HCT116 (cell line): Measurements from ENCODE around the gene PHACTR4. TPM values are rescaled to one million over a fixed set of nuclear protein-coding genes. Genes with fewer than 3 reads are reported as not detected.

Source experiments
- ATAC-seq: fragments of 200-7000 bp; cut with Tn5 transposase; 2 replicates; pipeline ENCODE4 v1.9.1; 2020; ENCODE audit warnings: mild to moderate bottlenecking, moderate library complexity
- BruUV-seq: library from RNA; stranded (reverse); fragments of 400-500 nt; replicated peaks from 2 replicates; lab custom pipeline; 2021; lab: Mats Ljungman, UMichigan
- CTCF ChIA-PET: fragments of 300-600 bp; sonication (Branson Sonifier 250); formaldehyde crosslinking; loops from one replicate; lab custom pipeline; 2021; ENCODE audit warnings: antibody characterized with exemption; lab: Charles Lee
- POLR2A ChIA-PET: fragments of 300-600, 350-600 bp; sonication (Branson Sonifier 250); formaldehyde crosslinking; loops from one replicate; lab custom pipeline; 2021; ENCODE audit warnings: antibody characterized with exemption; lab: Charles Lee
- RAD21 ChIA-PET, 2 experiments: fragments of 300-600 bp; sonication (Branson Sonifier 250); formaldehyde crosslinking; loops; one replicate each; lab custom pipeline; 2023; ENCODE audit warnings: low total read pairs in 2 of 2; ENCODE audit not compliant: uncharacterized antibody in 2 of 2, unreplicated experiment in 2 of 2, low non-redundant PET in 1 of 2; lab: Charles Lee
- DNase-seq: peaks from one replicate; pipeline ENCODE4 v3.0.0-alpha.2; 2010; ENCODE audit warnings: low read depth, low spot score
- H2AFZ ChIP-seq: fragments of 200-600 bp; shearing (Covaris generic), sonication (generic); 2 replicates; pipeline ENCODE4 v1.6.1; 2017; ENCODE audit warnings: low read depth, mixed run types, mixed read lengths, antibody characterized with exemption, low read length; ENCODE audit not compliant: poor library complexity, severe bottlenecking
- H3K27ac ChIP-seq: 2 replicates; pipeline ENCODE4 v1.5.1; 2012; ENCODE audit warnings: low read depth, low read length
- H3K27me3 ChIP-seq: fragments of 200-600 bp; sonication (generic); 2 replicates; pipeline ENCODE4 v1.6.1; 2016; ENCODE audit warnings: mixed run types, low read length, mixed read lengths; ENCODE audit not compliant: insufficient read depth
- H3K36me3 ChIP-seq, 2 experiments: fragments of 200-500 bp in 1 of 2; fragments of 200-600 bp in 1 of 2; sonication (Bioruptor generic) in 1 of 2; sonication (generic) in 1 of 2; 2 replicates each; pipeline versions ENCODE4 v1.5.1 to v1.6.1; 2014 to 2016; ENCODE audit warnings: low read length in 2 of 2, inconsistent platforms in 1 of 2, mixed read lengths in 1 of 2, mixed run types in 1 of 2; ENCODE audit not compliant: insufficient read depth in 2 of 2, control insufficient read depth in 1 of 2
- H3K4me1 ChIP-seq, 2 experiments: fragments of 200-600 bp in 1 of 2; sonication (generic) in 1 of 2; 2 replicates each; pipeline versions ENCODE4 v1.5.1 to v1.6.1; 2012 to 2017; ENCODE audit warnings: low read length in 2 of 2, inconsistent platforms in 1 of 2, mild to moderate bottlenecking in 1 of 2, mixed read lengths in 1 of 2, mixed run types in 1 of 2, moderate library complexity in 1 of 2; ENCODE audit not compliant: insufficient read depth in 2 of 2, control insufficient read depth in 1 of 2
- H3K4me2 ChIP-seq: fragments of 200-600 bp; sonication (generic); 2 replicates; pipeline ENCODE4 v1.6.1; 2017; ENCODE audit warnings: mixed run types, low read length, mixed read lengths
- H3K4me3 ChIP-seq, 2 experiments: fragments of 200-600 bp in 1 of 2; sonication (generic) in 1 of 2; replicated peaks in 1 of 2; 2 replicates each; pipeline ENCODE4 v1.5.1; 2011 to 2016; ENCODE audit warnings: low read length in 2 of 2, control low read depth in 1 of 2, low read depth in 1 of 2, mild to moderate bottlenecking in 1 of 2, mixed read lengths in 1 of 2, mixed run types in 1 of 2
- H3K79me2 ChIP-seq: fragments of 200-600 bp; sonication (generic); 2 replicates; pipeline ENCODE4 v1.6.1; 2017; ENCODE audit warnings: mild to moderate bottlenecking, mixed run types, low read length, moderate library complexity, mixed read lengths; ENCODE audit not compliant: insufficient read depth
- H3K9ac ChIP-seq: fragments of 200-600 bp; sonication (generic); 2 replicates; pipeline ENCODE4 v1.6.1; 2016; ENCODE audit warnings: low read length, mixed read lengths
- H3K9me2 ChIP-seq: fragments of 200-600 bp; sonication (generic), shearing (Covaris generic); 2 replicates; pipeline ENCODE4 v1.6.1; 2017; ENCODE audit warnings: mixed run types, mild to moderate bottlenecking, moderate library complexity; ENCODE audit not compliant: insufficient read depth
- H3K9me3 ChIP-seq, 2 experiments: fragments of 200-500 bp in 1 of 2; fragments of 200-600 bp in 1 of 2; sonication (Bioruptor generic) in 1 of 2; sonication (generic) in 1 of 2; 2 replicates each; pipeline ENCODE4 v1.6.1; 2014 to 2017; ENCODE audit warnings: low read length in 2 of 2, mixed read lengths in 2 of 2, inconsistent platforms in 1 of 2, low read depth in 1 of 2, mild to moderate bottlenecking in 1 of 2, mixed run types in 1 of 2, moderate library complexity in 1 of 2; ENCODE audit not compliant: control insufficient read depth in 1 of 2, insufficient read depth in 1 of 2
- H4K20me1 ChIP-seq: fragments of 200-600 bp; sonication (generic), shearing (Covaris generic); 2 replicates; pipeline ENCODE4 v1.6.1; 2017; ENCODE audit warnings: mixed run types, mild to moderate bottlenecking, moderate library complexity; ENCODE audit not compliant: insufficient read depth
- ATF3 ChIP-seq: IDR thresholded peaks from 2 replicates; pipeline ENCODE4 v1.6.1; 2012
- CBX3 ChIP-seq: IDR thresholded peaks from 2 replicates; pipeline ENCODE4 v1.6.1; 2012; ENCODE audit warnings: low read depth
- CEBPB ChIP-seq: IDR thresholded peaks from 2 replicates; pipeline ENCODE4 v1.6.1; 2012; ENCODE audit warnings: low read depth
- CTCF ChIP-seq, 3 experiments: fragments of 200-600 bp in 1 of 3; sonication (generic) in 1 of 3; IDR thresholded peaks in 2 of 3; conservative IDR thresholded peaks in 1 of 3; 2 replicates each; pipeline ENCODE4 v1.5.1; 2012 to 2017; ENCODE audit warnings: low read depth in 2 of 3, low read length in 2 of 3, antibody characterized with exemption in 1 of 3, borderline replicate concordance in 1 of 3, control low read depth in 1 of 3, mild to moderate bottlenecking in 1 of 3, mixed read lengths in 1 of 3, mixed run types in 1 of 3, moderate library complexity in 1 of 3; ENCODE audit not compliant: insufficient read depth in 1 of 3
- EGR1 ChIP-seq: IDR thresholded peaks from 2 replicates; pipeline ENCODE4 v1.6.1; 2012; ENCODE audit warnings: low read depth
- ELF1 ChIP-seq: IDR thresholded peaks from 2 replicates; pipeline ENCODE4 v1.6.1; 2012; ENCODE audit warnings: low read depth, borderline replicate concordance
- EZH2phosphoT487 ChIP-seq: fragments of 200-600 bp; IDR thresholded peaks from 2 replicates; pipeline ENCODE4 v1.6.1; 2018; ENCODE audit warnings: antibody characterized with exemption, borderline replicate concordance
- FOSL1 ChIP-seq: IDR thresholded peaks from 2 replicates; pipeline ENCODE4 v1.6.1; 2012; ENCODE audit warnings: low read depth
- JUND ChIP-seq: IDR thresholded peaks from 2 replicates; pipeline ENCODE4 v1.6.1; 2012
- MAX ChIP-seq: IDR thresholded peaks from 2 replicates; pipeline ENCODE4 v1.6.1; 2012
- RAD21 ChIP-seq: IDR thresholded peaks from 2 replicates; pipeline ENCODE4 v1.6.1; 2012; ENCODE audit warnings: low read depth, mild to moderate bottlenecking
- REST ChIP-seq: IDR thresholded peaks from 2 replicates; pipeline ENCODE4 v1.6.1; 2012; ENCODE audit warnings: low read depth
- SIN3A ChIP-seq: IDR thresholded peaks from 2 replicates; pipeline ENCODE4 v1.6.1; 2012; ENCODE audit warnings: low read depth
- SRF ChIP-seq: IDR thresholded peaks from 2 replicates; pipeline ENCODE4 v1.6.1; 2012; ENCODE audit warnings: low read depth
- TCF7L2 ChIP-seq: IDR thresholded peaks from 2 replicates; pipeline ENCODE4 v1.7.0; 2011; ENCODE audit warnings: borderline replicate concordance, inconsistent platforms; ENCODE audit not compliant: insufficient read depth, insufficient read length; ENCODE audit errors: extremely low read depth
- YY1 ChIP-seq: IDR thresholded peaks from 2 replicates; pipeline ENCODE4 v1.6.1; 2011; ENCODE audit warnings: low read length, low read depth, moderate library complexity, mild to moderate bottlenecking; ENCODE audit not compliant: insufficient replicate concordance; ENCODE audit errors: extremely low read depth
- ZFX ChIP-seq: fragments of 450-650 bp; IDR thresholded peaks from 2 replicates; pipeline ENCODE4 v1.6.1; 2017
- ZNF274 ChIP-seq: fragments of 200-500 bp; sonication (Bioruptor generic); IDR thresholded peaks from 2 replicates; pipeline ENCODE4 v1.6.1; 2014; ENCODE audit warnings: mild to moderate bottlenecking, low read depth, low read length, inconsistent platforms
- intact Hi-C: fragments of 100-400 bp; cut with micrococcal nuclease; formaldehyde crosslinking; loops from 2 replicates; pipeline ENCODE4 v1.10.0; 2022
- total RNA-seq: library from RNA; stranded (reverse); gene quantifications from one replicate; pipeline ENCODE4 v1.2.1, GENCODE V29; 2021; ENCODE audit not compliant: unreplicated experiment

PHACTR4 gene
- total RNA-seq, 1 experiment from 2014 or later = 36.0 TPM

- POLR2A ChIA-PET = interaction anchor here (2.0 kb wide), 1 partner anchor 106 kb away, joined by 9 read pairs; no protein-coding TSS in a partner anchor
- Histone ChIP-seq H3K4me2 (no peak overlapping the region), H3K79me2 (peaks cover 76% of the 10 kb centered on the region), H3K9ac (no peak overlapping the region), H2AFZ (no peak overlapping the region), H4K20me1 (no peaks in the 10 kb centered on the region), H3K9me2 (no peaks in the 10 kb centered on the region), H3K36me3 (no peaks in the 10 kb centered on the region), H3K9me3 (no peaks in the 10 kb centered on the region), H3K27ac (no peak overlapping the region), H3K27me3 (no peaks in the 10 kb centered on the region), H3K4me3 (no peak overlapping the region), H3K4me1 (peaks cover 6 to 10% of the 10 kb centered on the region in 2 experiments; a peak in 2 of 4 replicates)
- no peak for ATAC-seq
- intact Hi-C loops = no loop called here
- BruUV-seq = no TSS peak
- no peak for TF ChIP-seq YY1
- TF ChIP-seq ZFX = no peak
- no peak for TF ChIP-seq CEBPB
- no peak for TF ChIP-seq RAD21
- TF ChIP-seq FOSL1 = no peak
- no peak for TF ChIP-seq TCF7L2
- no peak for TF ChIP-seq ATF3
- TF ChIP-seq EZH2phosphoT487 = no peak
- TF ChIP-seq SIN3A = no peak
- no peak for TF ChIP-seq CBX3
- TF ChIP-seq SRF = no peak
- TF ChIP-seq EGR1 = no peak
- TF ChIP-seq MAX = no peak
- TF ChIP-seq CTCF (IDR thresholded peaks at IDR 0.05 in 2 of 3, conservative IDR thresholded peaks at IDR 0.05 in 1 of 3; ENCODE audit: borderline replicate concordance in 1 of 3, insufficient read depth in 1 of 3, low read depth in 2 of 3, low read length in 2 of 3) = no peak
- no peak for TF ChIP-seq JUND
- TF ChIP-seq ELF1 = no peak
- TF ChIP-seq REST = no peak
- no peak for TF ChIP-seq ZNF274
- no peak for DNase-seq
- CTCF ChIA-PET = interaction anchor here (0.8 kb wide), 1 partner anchor 8 kb away, joined by 5 read pairs; no protein-coding TSS in a partner anchor
- RAD21 ChIA-PET = no interaction called here
Measured at GRCh38 chr1:28401760-28402159, 32.2 kb downstream of the PHACTR4 start.
